HCT116 (cell line): Measurements from ENCODE around the gene WDPCP. TPM values are rescaled to one million over a fixed set of nuclear protein-coding genes. Genes with fewer than 3 reads are reported as not detected.
A peak's percentile ranks its signal among the peaks of the same experiment; 100 is the strongest.

Source experiments
- ATAC-seq: fragments of 200-7000 bp; cut with Tn5 transposase; 2 replicates; pipeline ENCODE4 v1.9.1; 2020; ENCODE audit warnings: mild to moderate bottlenecking, moderate library complexity
- BruUV-seq: library from RNA; stranded (reverse); fragments of 400-500 nt; replicated peaks from 2 replicates; lab custom pipeline; 2021; lab: Mats Ljungman, UMichigan
- CTCF ChIA-PET: fragments of 300-600 bp; sonication (Branson Sonifier 250); formaldehyde crosslinking; loops from one replicate; lab custom pipeline; 2021; ENCODE audit warnings: antibody characterized with exemption; lab: Charles Lee
- POLR2A ChIA-PET: fragments of 300-600, 350-600 bp; sonication (Branson Sonifier 250); formaldehyde crosslinking; loops from one replicate; lab custom pipeline; 2021; ENCODE audit warnings: antibody characterized with exemption; lab: Charles Lee
- RAD21 ChIA-PET, 2 experiments: fragments of 300-600 bp; sonication (Branson Sonifier 250); formaldehyde crosslinking; loops; one replicate each; lab custom pipeline; 2023; ENCODE audit warnings: low total read pairs in 2 of 2; ENCODE audit not compliant: uncharacterized antibody in 2 of 2, unreplicated experiment in 2 of 2, low non-redundant PET in 1 of 2; lab: Charles Lee
- DNase-seq: peaks from one replicate; pipeline ENCODE4 v3.0.0-alpha.2; 2010; ENCODE audit warnings: low read depth, low spot score
- H2AFZ ChIP-seq: fragments of 200-600 bp; shearing (Covaris generic), sonication (generic); 2 replicates; pipeline ENCODE4 v1.6.1; 2017; ENCODE audit warnings: low read depth, mixed run types, mixed read lengths, antibody characterized with exemption, low read length; ENCODE audit not compliant: poor library complexity, severe bottlenecking
- H3K27ac ChIP-seq: 2 replicates; pipeline ENCODE4 v1.5.1; 2012; ENCODE audit warnings: low read depth, low read length
- H3K27me3 ChIP-seq: fragments of 200-600 bp; sonication (generic); 2 replicates; pipeline ENCODE4 v1.6.1; 2016; ENCODE audit warnings: mixed run types, low read length, mixed read lengths; ENCODE audit not compliant: insufficient read depth
- H3K36me3 ChIP-seq, 2 experiments: fragments of 200-500 bp in 1 of 2; fragments of 200-600 bp in 1 of 2; sonication (Bioruptor generic) in 1 of 2; sonication (generic) in 1 of 2; 2 replicates each; pipeline versions ENCODE4 v1.5.1 to v1.6.1; 2014 to 2016; ENCODE audit warnings: low read length in 2 of 2, inconsistent platforms in 1 of 2, mixed read lengths in 1 of 2, mixed run types in 1 of 2; ENCODE audit not compliant: insufficient read depth in 2 of 2, control insufficient read depth in 1 of 2
- H3K4me1 ChIP-seq, 2 experiments: fragments of 200-600 bp in 1 of 2; sonication (generic) in 1 of 2; 2 replicates each; pipeline versions ENCODE4 v1.5.1 to v1.6.1; 2012 to 2017; ENCODE audit warnings: low read length in 2 of 2, inconsistent platforms in 1 of 2, mild to moderate bottlenecking in 1 of 2, mixed read lengths in 1 of 2, mixed run types in 1 of 2, moderate library complexity in 1 of 2; ENCODE audit not compliant: insufficient read depth in 2 of 2, control insufficient read depth in 1 of 2
- H3K4me2 ChIP-seq: fragments of 200-600 bp; sonication (generic); 2 replicates; pipeline ENCODE4 v1.6.1; 2017; ENCODE audit warnings: mixed run types, low read length, mixed read lengths
- H3K4me3 ChIP-seq, 2 experiments: fragments of 200-600 bp in 1 of 2; sonication (generic) in 1 of 2; replicated peaks in 1 of 2; 2 replicates each; pipeline ENCODE4 v1.5.1; 2011 to 2016; ENCODE audit warnings: low read length in 2 of 2, control low read depth in 1 of 2, low read depth in 1 of 2, mild to moderate bottlenecking in 1 of 2, mixed read lengths in 1 of 2, mixed run types in 1 of 2
- H3K79me2 ChIP-seq: fragments of 200-600 bp; sonication (generic); 2 replicates; pipeline ENCODE4 v1.6.1; 2017; ENCODE audit warnings: mild to moderate bottlenecking, mixed run types, low read length, moderate library complexity, mixed read lengths; ENCODE audit not compliant: insufficient read depth
- H3K9ac ChIP-seq: fragments of 200-600 bp; sonication (generic); 2 replicates; pipeline ENCODE4 v1.6.1; 2016; ENCODE audit warnings: low read length, mixed read lengths
- H3K9me2 ChIP-seq: fragments of 200-600 bp; sonication (generic), shearing (Covaris generic); 2 replicates; pipeline ENCODE4 v1.6.1; 2017; ENCODE audit warnings: mixed run types, mild to moderate bottlenecking, moderate library complexity; ENCODE audit not compliant: insufficient read depth
- H3K9me3 ChIP-seq, 2 experiments: fragments of 200-500 bp in 1 of 2; fragments of 200-600 bp in 1 of 2; sonication (Bioruptor generic) in 1 of 2; sonication (generic) in 1 of 2; 2 replicates each; pipeline ENCODE4 v1.6.1; 2014 to 2017; ENCODE audit warnings: low read length in 2 of 2, mixed read lengths in 2 of 2, inconsistent platforms in 1 of 2, low read depth in 1 of 2, mild to moderate bottlenecking in 1 of 2, mixed run types in 1 of 2, moderate library complexity in 1 of 2; ENCODE audit not compliant: control insufficient read depth in 1 of 2, insufficient read depth in 1 of 2
- H4K20me1 ChIP-seq: fragments of 200-600 bp; sonication (generic), shearing (Covaris generic); 2 replicates; pipeline ENCODE4 v1.6.1; 2017; ENCODE audit warnings: mixed run types, mild to moderate bottlenecking, moderate library complexity; ENCODE audit not compliant: insufficient read depth
- EGR1 ChIP-seq: IDR thresholded peaks from 2 replicates; pipeline ENCODE4 v1.6.1; 2012; ENCODE audit warnings: low read depth
- ELF1 ChIP-seq: IDR thresholded peaks from 2 replicates; pipeline ENCODE4 v1.6.1; 2012; ENCODE audit warnings: low read depth, borderline replicate concordance
- EZH2 ChIP-seq: fragments of 200-600 bp; sonication (generic); IDR thresholded peaks from 2 replicates; pipeline ENCODE4 v1.6.1; 2017; ENCODE audit warnings: antibody characterized with exemption, mixed run types
- FOSL1 ChIP-seq: IDR thresholded peaks from 2 replicates; pipeline ENCODE4 v1.6.1; 2012; ENCODE audit warnings: low read depth
- POLR2A ChIP-seq: IDR thresholded peaks from 2 replicates; pipeline ENCODE4 v1.7.0; 2011; ENCODE audit warnings: borderline replicate concordance; ENCODE audit not compliant: insufficient read depth, insufficient read length; ENCODE audit errors: extremely low read depth
- RAD21 ChIP-seq: IDR thresholded peaks from 2 replicates; pipeline ENCODE4 v1.6.1; 2012; ENCODE audit warnings: low read depth, mild to moderate bottlenecking
- SRF ChIP-seq: IDR thresholded peaks from 2 replicates; pipeline ENCODE4 v1.6.1; 2012; ENCODE audit warnings: low read depth
- YY1 ChIP-seq: IDR thresholded peaks from 2 replicates; pipeline ENCODE4 v1.6.1; 2011; ENCODE audit warnings: low read length, low read depth, moderate library complexity, mild to moderate bottlenecking; ENCODE audit not compliant: insufficient replicate concordance; ENCODE audit errors: extremely low read depth
- ZNF274 ChIP-seq: fragments of 200-500 bp; sonication (Bioruptor generic); IDR thresholded peaks from 2 replicates; pipeline ENCODE4 v1.6.1; 2014; ENCODE audit warnings: mild to moderate bottlenecking, low read depth, low read length, inconsistent platforms
- intact Hi-C: fragments of 100-400 bp; cut with micrococcal nuclease; formaldehyde crosslinking; loops from 2 replicates; pipeline ENCODE4 v1.10.0; 2022
- total RNA-seq: library from RNA; stranded (reverse); gene quantifications from one replicate; pipeline ENCODE4 v1.2.1, GENCODE V29; 2021; ENCODE audit not compliant: unreplicated experiment
- TF ChIP-seq, protein P1 (sequence below), 3 experiments: fragments of 200-600 bp in 1 of 3; sonication (generic) in 1 of 3; IDR thresholded peaks in 2 of 3; conservative IDR thresholded peaks in 1 of 3; 2 replicates each; pipeline ENCODE4 v1.5.1; 2012 to 2017; ENCODE audit warnings: low read depth in 2 of 3, low read length in 2 of 3, antibody characterized with exemption in 1 of 3, borderline replicate concordance in 1 of 3, control low read depth in 1 of 3, mild to moderate bottlenecking in 1 of 3, mixed read lengths in 1 of 3, mixed run types in 1 of 3, moderate library complexity in 1 of 3; ENCODE audit not compliant: insufficient read depth in 1 of 3
- TF ChIP-seq, protein P2 (sequence below): IDR thresholded peaks from 2 replicates; pipeline ENCODE4 v1.6.1; 2011; ENCODE audit warnings: mild to moderate bottlenecking, low read length, moderate library complexity; ENCODE audit not compliant: insufficient replicate concordance; ENCODE audit errors: extremely low read depth

The WDPCP gene
- total RNA-seq, 1 experiment from 2014 or later = 4.1 TPM

DNA sequence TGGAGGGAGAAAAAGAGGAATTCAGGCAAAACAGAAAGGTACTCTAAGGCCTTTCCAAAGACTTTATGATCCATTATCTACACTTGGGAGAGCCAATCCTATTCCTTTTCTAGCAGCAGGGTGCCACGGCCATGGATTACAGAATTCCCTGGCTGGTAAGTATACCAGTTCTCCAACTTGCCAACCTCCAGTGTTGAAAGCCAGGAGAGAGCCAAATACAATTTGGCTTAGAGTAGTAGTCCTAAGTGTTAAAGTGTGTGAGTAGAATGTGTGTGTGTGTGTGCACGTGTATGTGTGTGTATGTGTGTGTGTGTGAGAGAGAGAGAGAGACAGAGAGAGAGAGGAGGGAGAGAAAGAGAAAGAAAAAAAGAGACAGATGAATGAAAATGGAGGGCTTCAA lies 43.3 kb downstream of the WDPCP start:
- no peak for TF ChIP-seq POLR2A
- no peak for TF ChIP-seq EZH2
- TF ChIP-seq RAD21 = no peak
- no peak for TF ChIP-seq ZNF274
- Histone ChIP-seq H3K79me2 (no peaks in the 10 kb centered on the region), H3K36me3 (no peaks in the 10 kb centered on the region), H3K4me2 (no peak overlapping the region), H3K9me2 (no peaks in the 10 kb centered on the region), H3K9me3 (no peaks in the 10 kb centered on the region), H4K20me1 (no peaks in the 10 kb centered on the region), H3K4me3 (no peak overlapping the region), H3K4me1 (no peaks in the 10 kb centered on the region), H3K27ac (no peak overlapping the region), H2AFZ (no peak overlapping the region), H3K9ac (no peak overlapping the region), H3K27me3 (no peaks in the 10 kb centered on the region)
- no peak for DNase-seq
- ChIA-PET POLR2A (no interaction called here), CTCF (no interaction called here), RAD21 (no interaction called here)
- intact Hi-C loops = loop anchor here (2.0 kb wide), 1 partner anchor 758 kb away; no protein-coding TSS in a partner anchor
- no peak for ATAC-seq
- BruUV-seq = no TSS peak

GRCh38 chr2:63544017-63544627 lies 44.2 kb downstream of the WDPCP start:
- ChIA-PET POLR2A (no interaction called here), CTCF (interaction anchor here (0.6 to 1.0 kb wide), 8 partner anchors 9 to 465 kb away, joined by 3 to 6 read pairs (median 3); no protein-coding TSS in a partner anchor), RAD21 (no interaction called here)
- ATAC-seq (no peak), DNase-seq (no peak)
- no peak overlapping the region for H3K4me2 ChIP-seq
- no peaks in the 10 kb centered on the region for H3K79me2 ChIP-seq
- H3K4me3 ChIP-seq = no peak overlapping the region
- no peaks in the 10 kb centered on the region for H3K27me3 ChIP-seq
- no peak overlapping the region for H3K27ac ChIP-seq
- intact Hi-C loops = loop anchor here (2.0 kb wide), 1 partner anchor 757 kb away; no protein-coding TSS in a partner anchor
- no peaks in the 10 kb centered on the region for H3K36me3 ChIP-seq
- H3K9me2 ChIP-seq = no peaks in the 10 kb centered on the region
- H3K9me3 ChIP-seq = no peaks in the 10 kb centered on the region
- no peaks in the 10 kb centered on the region for H4K20me1 ChIP-seq
- peaks cover 0 to 4% of the 10 kb centered on the region in 2 experiments; a peak in 1 of 4 replicates for H3K4me1 ChIP-seq
- H2AFZ ChIP-seq = peak overlapping the region; percentile 18
- H3K9ac ChIP-seq = no peak overlapping the region
- no TSS peak for BruUV-seq
- no peak for TF ChIP-seq EGR1
- TF ChIP-seq ELF1 = no peak
- TF ChIP-seq, protein P1, sequence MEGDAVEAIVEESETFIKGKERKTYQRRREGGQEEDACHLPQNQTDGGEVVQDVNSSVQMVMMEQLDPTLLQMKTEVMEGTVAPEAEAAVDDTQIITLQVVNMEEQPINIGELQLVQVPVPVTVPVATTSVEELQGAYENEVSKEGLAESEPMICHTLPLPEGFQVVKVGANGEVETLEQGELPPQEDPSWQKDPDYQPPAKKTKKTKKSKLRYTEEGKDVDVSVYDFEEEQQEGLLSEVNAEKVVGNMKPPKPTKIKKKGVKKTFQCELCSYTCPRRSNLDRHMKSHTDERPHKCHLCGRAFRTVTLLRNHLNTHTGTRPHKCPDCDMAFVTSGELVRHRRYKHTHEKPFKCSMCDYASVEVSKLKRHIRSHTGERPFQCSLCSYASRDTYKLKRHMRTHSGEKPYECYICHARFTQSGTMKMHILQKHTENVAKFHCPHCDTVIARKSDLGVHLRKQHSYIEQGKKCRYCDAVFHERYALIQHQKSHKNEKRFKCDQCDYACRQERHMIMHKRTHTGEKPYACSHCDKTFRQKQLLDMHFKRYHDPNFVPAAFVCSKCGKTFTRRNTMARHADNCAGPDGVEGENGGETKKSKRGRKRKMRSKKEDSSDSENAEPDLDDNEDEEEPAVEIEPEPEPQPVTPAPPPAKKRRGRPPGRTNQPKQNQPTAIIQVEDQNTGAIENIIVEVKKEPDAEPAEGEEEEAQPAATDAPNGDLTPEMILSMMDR (IDR thresholded peaks at IDR 0.05 in 2 of 3, conservative IDR thresholded peaks at IDR 0.05 in 1 of 3; ENCODE audit: borderline replicate concordance in 1 of 3, insufficient read depth in 1 of 3, low read depth in 2 of 3, low read length in 2 of 3) = peak; percentile 24 to 73 (median 57); a peak in 5 of 6 replicates
- no peak for TF ChIP-seq SRF
- no peak for TF ChIP-seq EZH2
- no peak for TF ChIP-seq YY1
- no peak for TF ChIP-seq FOSL1
- TF ChIP-seq, protein P2, sequence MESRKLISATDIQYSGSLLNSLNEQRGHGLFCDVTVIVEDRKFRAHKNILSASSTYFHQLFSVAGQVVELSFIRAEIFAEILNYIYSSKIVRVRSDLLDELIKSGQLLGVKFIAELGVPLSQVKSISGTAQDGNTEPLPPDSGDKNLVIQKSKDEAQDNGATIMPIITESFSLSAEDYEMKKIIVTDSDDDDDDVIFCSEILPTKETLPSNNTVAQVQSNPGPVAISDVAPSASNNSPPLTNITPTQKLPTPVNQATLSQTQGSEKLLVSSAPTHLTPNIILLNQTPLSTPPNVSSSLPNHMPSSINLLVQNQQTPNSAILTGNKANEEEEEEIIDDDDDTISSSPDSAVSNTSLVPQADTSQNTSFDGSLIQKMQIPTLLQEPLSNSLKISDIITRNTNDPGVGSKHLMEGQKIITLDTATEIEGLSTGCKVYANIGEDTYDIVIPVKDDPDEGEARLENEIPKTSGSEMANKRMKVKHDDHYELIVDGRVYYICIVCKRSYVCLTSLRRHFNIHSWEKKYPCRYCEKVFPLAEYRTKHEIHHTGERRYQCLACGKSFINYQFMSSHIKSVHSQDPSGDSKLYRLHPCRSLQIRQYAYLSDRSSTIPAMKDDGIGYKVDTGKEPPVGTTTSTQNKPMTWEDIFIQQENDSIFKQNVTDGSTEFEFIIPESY = no peak
